H1 (cell line): ENCODE measurements around the gene XYLB. TPM values are rescaled to one million over a fixed set of nuclear protein-coding genes. Genes with fewer than 3 reads are reported as not detected.

ENCODE experiments used
- CTCF ChIA-PET: fragments of 300-600 bp; sonication (Branson Sonifier 250); formaldehyde crosslinking; loops from one replicate; lab custom pipeline; 2021; ENCODE audit not compliant: partially characterized antibody; lab: Charles Lee
- POLR2A ChIA-PET: fragments of 300-600 bp; sonication (Branson Sonifier 250); formaldehyde crosslinking; loops from one replicate; lab custom pipeline; 2021; ENCODE audit warnings: inconsistent platforms; ENCODE audit not compliant: partially characterized antibody; lab: Charles Lee
- DNase-seq, 2 experiments: peaks; one replicate each; pipeline versions ENCODE4 v3.0.0 to v3.0.0-alpha.2; 2010 to 2022; ENCODE audit warnings: low spot score in 2 of 2, low read depth in 1 of 2, mixed read lengths in 1 of 2
- FAIRE-seq: peaks from 2 replicates; lab custom pipeline; 2011; peaks lifted over from hg19 to GRCh38; lab: Jason Lieb, UNC
- H2AFZ ChIP-seq: 2 replicates; pipeline ENCODE4 v1.8.1; 2012; ENCODE audit warnings: low read length, inconsistent platforms
- H2AK5ac ChIP-seq: 2 replicates; pipeline ENCODE4 v1.6.1; 2013; ENCODE audit warnings: low read depth, low read length
- H2BK120ac ChIP-seq: replicated peaks from 2 replicates; pipeline ENCODE3; 2013; ENCODE audit warnings: low read depth, low read length, inconsistent platforms
- H2BK12ac ChIP-seq: 2 replicates; pipeline ENCODE4 v1.6.1; 2013; ENCODE audit warnings: low read depth, low read length
- H2BK15ac ChIP-seq: 2 replicates; pipeline ENCODE4 v1.6.1; 2013; ENCODE audit warnings: low read length
- H2BK20ac ChIP-seq: 2 replicates; pipeline ENCODE4 v1.6.1; 2013; ENCODE audit warnings: low read length
- H2BK5ac ChIP-seq: 2 replicates; pipeline ENCODE4 v1.6.1; 2013; ENCODE audit warnings: low read depth, low read length
- H3K14ac ChIP-seq: 2 replicates; pipeline ENCODE4 v1.6.1; 2013; ENCODE audit warnings: inconsistent platforms; ENCODE audit not compliant: insufficient read length
- H3K18ac ChIP-seq: 2 replicates; pipeline ENCODE4 v1.6.1; 2013; ENCODE audit warnings: low read length; ENCODE audit errors: extremely low read depth
- H3K23ac ChIP-seq: 2 replicates; pipeline ENCODE4 v1.6.1; 2013; ENCODE audit warnings: inconsistent platforms; ENCODE audit not compliant: insufficient read length
- H3K23me2 ChIP-seq: 2 replicates; pipeline ENCODE4 v1.6.1; 2013; ENCODE audit warnings: low read depth, low read length
- H3K27ac ChIP-seq: 2 replicates; pipeline ENCODE4 v1.6.1; 2011; ENCODE audit warnings: low read depth, low read length, inconsistent platforms
- H3K27me3 ChIP-seq, 4 experiments: replicated peaks in 1 of 4; 1 replicate in 1 of 4; 2 replicates in 3 of 4; pipeline versions ENCODE4 v1.6.1 to v1.8.1; 2011 to 2013; ENCODE audit warnings: low read length in 3 of 4, mild to moderate bottlenecking in 3 of 4, inconsistent platforms in 2 of 4, mixed read lengths in 2 of 4, moderate library complexity in 1 of 4; ENCODE audit not compliant: control insufficient read depth in 3 of 4, insufficient read depth in 3 of 4; ENCODE audit errors: extremely low read depth in 1 of 4
- H3K36me3 ChIP-seq, 4 experiments: 2 replicates each; pipeline versions ENCODE4 v1.6.1 to v1.8.1; 2011 to 2013; ENCODE audit warnings: mild to moderate bottlenecking in 4 of 4, low read length in 3 of 4, moderate library complexity in 2 of 4, control low read depth in 1 of 4, inconsistent platforms in 1 of 4; ENCODE audit not compliant: insufficient read depth in 4 of 4, control insufficient read depth in 2 of 4
- H3K4ac ChIP-seq: replicated peaks from 2 replicates; pipeline ENCODE3; 2013; ENCODE audit warnings: low read length, low read depth, mixed read lengths, inconsistent platforms; ENCODE audit not compliant: insufficient read length
- H3K4me1 ChIP-seq, 4 experiments: replicated peaks in 1 of 4; 1 replicate in 1 of 4; 2 replicates in 3 of 4; pipeline versions ENCODE4 v1.6.1 to v1.8.1; 2011 to 2013; ENCODE audit warnings: low read length in 3 of 4, inconsistent platforms in 2 of 4, mixed read lengths in 1 of 4; ENCODE audit not compliant: insufficient read depth in 4 of 4, control insufficient read depth in 3 of 4
- H3K4me2 ChIP-seq, 2 experiments: 2 replicates each; pipeline versions ENCODE4 v1.6.1 to v1.8.1; 2011 to 2013; ENCODE audit warnings: low read depth in 2 of 2, low read length in 2 of 2, control low read depth in 1 of 2, inconsistent platforms in 1 of 2, mild to moderate bottlenecking in 1 of 2; ENCODE audit not compliant: insufficient read depth in 1 of 2
- H3K4me3 ChIP-seq, 4 experiments: fragments of 200-600, 300-600 bp in 1 of 4; sonication (generic), shearing (Covaris generic), sonication (Bioruptor Twin) in 1 of 4; 2 replicates each; pipeline versions ENCODE4 v1.5.1 to v1.8.1; 2011 to 2016; ENCODE audit warnings: low read length in 4 of 4, low read depth in 3 of 4, control low read depth in 2 of 4, inconsistent platforms in 2 of 4, mild to moderate bottlenecking in 2 of 4, mixed read lengths in 1 of 4, moderate library complexity in 1 of 4; ENCODE audit not compliant: insufficient read depth in 2 of 4; ENCODE audit errors: extremely low read depth in 1 of 4
- H3K56ac ChIP-seq: replicated peaks from 2 replicates; pipeline ENCODE3; 2013; ENCODE audit warnings: low read depth, mild to moderate bottlenecking, mixed read lengths, low read length, inconsistent platforms; ENCODE audit not compliant: insufficient read length
- H3K79me1 ChIP-seq: 2 replicates; pipeline ENCODE4 v1.6.1; 2013; ENCODE audit warnings: low read depth, low read length, control low read depth
- H3K79me2 ChIP-seq, 2 experiments: 2 replicates each; pipeline versions ENCODE4 v1.6.1 to v1.8.1; 2012 to 2013; ENCODE audit warnings: low read length in 2 of 2, mild to moderate bottlenecking in 2 of 2, inconsistent platforms in 1 of 2; ENCODE audit not compliant: insufficient read depth in 2 of 2, control insufficient read depth in 1 of 2
- H3K9ac ChIP-seq, 4 experiments: replicated peaks in 1 of 4; 1 replicate in 1 of 4; 2 replicates in 3 of 4; pipeline versions ENCODE4 v1.6.1 to v1.8.1; 2011 to 2013; ENCODE audit warnings: low read depth in 3 of 4, low read length in 3 of 4, control low read depth in 2 of 4, mild to moderate bottlenecking in 2 of 4, moderate library complexity in 2 of 4, inconsistent platforms in 1 of 4; ENCODE audit errors: extremely low read depth in 1 of 4
- H3K9me3 ChIP-seq, 2 experiments: 2 replicates each; pipeline versions ENCODE4 v1.6.1 to v1.8.1; 2012 to 2013; ENCODE audit warnings: mild to moderate bottlenecking in 2 of 2, moderate library complexity in 2 of 2, control low read depth in 1 of 2, inconsistent platforms in 1 of 2, low read depth in 1 of 2, low read length in 1 of 2, mixed read lengths in 1 of 2; ENCODE audit not compliant: insufficient read depth in 2 of 2
- H4K20me1 ChIP-seq, 2 experiments: replicated peaks in 1 of 2; 2 replicates each; pipeline versions ENCODE3 to v1.8.1; 2011 to 2013; ENCODE audit warnings: inconsistent platforms in 2 of 2, low read length in 2 of 2, mild to moderate bottlenecking in 1 of 2; ENCODE audit not compliant: insufficient read depth in 2 of 2, control insufficient read depth in 1 of 2
- H4K5ac ChIP-seq: 2 replicates; pipeline ENCODE4 v1.6.1; 2013; ENCODE audit warnings: low read length, low read depth, mixed read lengths, inconsistent platforms; ENCODE audit not compliant: insufficient read length
- H4K8ac ChIP-seq: 2 replicates; pipeline ENCODE4 v1.8.0; 2013; ENCODE audit warnings: mild to moderate bottlenecking, moderate library complexity, low read length, inconsistent platforms; ENCODE audit not compliant: insufficient read depth; ENCODE audit errors: extremely low read depth
- H4K91ac ChIP-seq: replicated peaks from 2 replicates; pipeline ENCODE3; 2013; ENCODE audit warnings: low read length, mixed read lengths, inconsistent platforms; ENCODE audit not compliant: insufficient read length
- SP2 ChIP-seq: IDR thresholded peaks from 2 replicates; pipeline ENCODE4 v1.6.1; 2012; ENCODE audit warnings: mild to moderate bottlenecking, low read length, inconsistent platforms
- WGBS, 2 experiments: shearing (Covaris generic) in 1 of 2; methylation state at CpG; one replicate each; pipeline versions ENCODE4 v1.1.6 to v1.1.7; 2013 to 2015; ENCODE audit warnings: low lambda C conversion rate in 2 of 2, mixed read lengths in 2 of 2, inconsistent platforms in 1 of 2, low coverage in 1 of 2, missing lambda C conversion rate in 1 of 2; ENCODE audit not compliant: insufficient replicate concordance in 2 of 2, insufficient coverage in 1 of 2, insufficient read length in 1 of 2; ENCODE audit errors: extremely low coverage in 1 of 2, missing lambda C conversion rate in 1 of 2; 5-methylcytosine and 5-hydroxymethylcytosine counted together
- polyA plus RNA-seq, 7 experiments: library from polyadenylated mRNA; depleted of rRNA in 3 of 7; stranded (reverse) in 5 of 7; unstranded in 2 of 7; fragments of >200 nt in 5 of 7; fragments of 200-250 nt in 2 of 7; gene quantifications; 1 replicate in 5 of 7; 2 replicates in 1 of 7; 4 replicates in 1 of 7; pipeline versions ENCODE4 v1.2.1 to v1.2.3, GENCODE V29; 2011 to 2013; ENCODE audit warnings: missing spikeins in 2 of 7, mixed read lengths in 2 of 7
- total RNA-seq: library from RNA; stranded (reverse); fragmentation: NEBNext Ultra II Directional; extraction: Animal tissue kit (Norgen Biotek cat#: 25700); gene quantifications from 2 replicates; pipeline ENCODE4 v1.2.1, GENCODE V29; 2021
- TF ChIP-seq, protein P1 (sequence below): IDR thresholded peaks from 2 replicates; pipeline ENCODE4 v1.6.1; 2012; ENCODE audit warnings: inconsistent platforms
- TF ChIP-seq, protein P2 (sequence below), 3 experiments: IDR thresholded peaks; 1 replicate in 2 of 3; 2 replicates in 1 of 3; pipeline versions ENCODE4 v1.5.1 to v1.6.1; 2011; ENCODE audit warnings: low read length in 3 of 3, mild to moderate bottlenecking in 3 of 3, inconsistent platforms in 2 of 3, low read depth in 1 of 3, moderate library complexity in 1 of 3; ENCODE audit not compliant: insufficient read depth in 1 of 3; ENCODE audit errors: control extremely low read depth in 1 of 3

The XYLB gene
- total and polyA plus RNA-seq, 2 of the 8 experiments (the other 6 are each of a cell fraction or from before 2014, with no cell fraction given): 1.7 to 5.5 TPM

DNA sequence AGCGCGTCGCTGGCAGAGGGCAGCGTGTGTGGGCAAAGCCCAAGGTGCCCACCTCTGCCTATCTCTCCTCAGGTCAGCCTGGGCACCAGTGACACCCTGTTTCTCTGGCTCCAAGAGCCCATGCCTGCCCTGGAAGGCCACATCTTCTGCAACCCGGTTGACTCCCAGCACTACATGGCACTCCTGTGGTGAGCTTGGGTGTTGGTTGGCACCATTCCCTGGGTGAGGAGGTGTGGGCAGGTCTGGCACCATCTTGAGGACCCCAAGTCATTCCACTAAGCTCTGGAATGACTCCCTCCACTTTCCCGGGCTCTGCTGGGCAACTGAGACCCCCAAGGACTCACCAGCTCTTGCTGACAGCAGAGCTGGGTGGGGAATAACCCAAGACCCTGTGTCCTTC, 28.5 kb downstream of the XYLB start:
- WGBS, 2 experiments: 93% methylated on average over 6 of the region's 6 CpGs; no CpG with 5 or more reads in 1 of the 2 experiments
- no peak overlapping the region; the same call in 1 of the 2 replicates for H4K8ac ChIP-seq
- H3K23ac ChIP-seq: no peak overlapping the region
- H2AK5ac ChIP-seq: no peak overlapping the region
- ChIA-PET POLR2A (no interaction called here), CTCF (interaction anchor here (0.7 to 2.2 kb wide), 5 partner anchors 10 to 145 kb away, joined by 3 to 9 read pairs (median 4); partner anchors contain the start of gene XYLB)
- no peak overlapping the region for H3K56ac ChIP-seq
- H3K27ac ChIP-seq: no peak overlapping the region
- H2BK5ac ChIP-seq: no peak overlapping the region
- no peak overlapping the region for H2BK12ac ChIP-seq
- H3K36me3 ChIP-seq: peaks cover 0 to 9% (median 2%) of the 10 kb centered on the region in 4 experiments; a peak in 4 of 8 replicates
- H3K79me2 ChIP-seq: no peaks in the 10 kb centered on the region
- no peak overlapping the region for H4K5ac ChIP-seq
- no peak overlapping the region for H3K18ac ChIP-seq
- no peaks in the 10 kb centered on the region for H3K27me3 ChIP-seq
- H3K9ac ChIP-seq: no peak overlapping the region
- H2AFZ ChIP-seq: no peak overlapping the region
- H3K4me3 ChIP-seq: no peak overlapping the region
- no peak overlapping the region for H4K91ac ChIP-seq
- no peaks in the 10 kb centered on the region for H3K9me3 ChIP-seq
- H2BK120ac ChIP-seq: no peak overlapping the region
- FAIRE-seq (no peak), DNase-seq (no peak)
- H3K23me2 ChIP-seq: no peaks in the 10 kb centered on the region
- no peak overlapping the region for H3K4me2 ChIP-seq
- no peak overlapping the region for H2BK15ac ChIP-seq
- no peaks in the 10 kb centered on the region for H3K4me1 ChIP-seq
- H3K14ac ChIP-seq: no peak overlapping the region
- no peak overlapping the region for H2BK20ac ChIP-seq
- H4K20me1 ChIP-seq: no peaks in the 10 kb centered on the region
- no peak overlapping the region for H3K4ac ChIP-seq
- TF ChIP-seq, protein P1, sequence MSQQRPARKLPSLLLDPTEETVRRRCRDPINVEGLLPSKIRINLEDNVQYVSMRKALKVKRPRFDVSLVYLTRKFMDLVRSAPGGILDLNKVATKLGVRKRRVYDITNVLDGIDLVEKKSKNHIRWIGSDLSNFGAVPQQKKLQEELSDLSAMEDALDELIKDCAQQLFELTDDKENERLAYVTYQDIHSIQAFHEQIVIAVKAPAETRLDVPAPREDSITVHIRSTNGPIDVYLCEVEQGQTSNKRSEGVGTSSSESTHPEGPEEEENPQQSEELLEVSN: no peak
- TF ChIP-seq SP2: no peak
- TF ChIP-seq, protein P2, sequence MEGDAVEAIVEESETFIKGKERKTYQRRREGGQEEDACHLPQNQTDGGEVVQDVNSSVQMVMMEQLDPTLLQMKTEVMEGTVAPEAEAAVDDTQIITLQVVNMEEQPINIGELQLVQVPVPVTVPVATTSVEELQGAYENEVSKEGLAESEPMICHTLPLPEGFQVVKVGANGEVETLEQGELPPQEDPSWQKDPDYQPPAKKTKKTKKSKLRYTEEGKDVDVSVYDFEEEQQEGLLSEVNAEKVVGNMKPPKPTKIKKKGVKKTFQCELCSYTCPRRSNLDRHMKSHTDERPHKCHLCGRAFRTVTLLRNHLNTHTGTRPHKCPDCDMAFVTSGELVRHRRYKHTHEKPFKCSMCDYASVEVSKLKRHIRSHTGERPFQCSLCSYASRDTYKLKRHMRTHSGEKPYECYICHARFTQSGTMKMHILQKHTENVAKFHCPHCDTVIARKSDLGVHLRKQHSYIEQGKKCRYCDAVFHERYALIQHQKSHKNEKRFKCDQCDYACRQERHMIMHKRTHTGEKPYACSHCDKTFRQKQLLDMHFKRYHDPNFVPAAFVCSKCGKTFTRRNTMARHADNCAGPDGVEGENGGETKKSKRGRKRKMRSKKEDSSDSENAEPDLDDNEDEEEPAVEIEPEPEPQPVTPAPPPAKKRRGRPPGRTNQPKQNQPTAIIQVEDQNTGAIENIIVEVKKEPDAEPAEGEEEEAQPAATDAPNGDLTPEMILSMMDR (IDR thresholded peaks at IDR 0.05; ENCODE audit: control extremely low read depth in 1 of 3, insufficient read depth in 1 of 3, low read depth in 1 of 3, low read length in 3 of 3): peak in 1 of 3 experiments; percentile 14; a peak in 1 of 4 replicates
- no peaks in the 10 kb centered on the region for H3K79me1 ChIP-seq
